ENCODE data around the gene NAALADL2. TPM values are rescaled to one million over a fixed set of nuclear protein-coding genes. Genes with fewer than 3 reads are reported as not detected.

Gene NAALADL2
- total and polyA plus RNA-seq, 2 of the 8 experiments (the other 6 are each of a cell fraction or from before 2014, with no cell fraction given): 0.12 to 0.22 TPM

- H4K5ac ChIP-seq (ENCODE audit: insufficient read length, low read depth, low read length): no peak overlapping the region
- H3K18ac ChIP-seq (ENCODE audit: extremely low read depth, low read length): no peak overlapping the region
- no peak overlapping the region for H3K9ac ChIP-seq (replicated peaks in 1 of 4; ENCODE audit: extremely low read depth in 1 of 4, low read depth in 3 of 4, low read length in 3 of 4)
- H2BK15ac ChIP-seq (ENCODE audit: low read length): no peak overlapping the region
- no peak overlapping the region for H2BK120ac ChIP-seq (replicated peaks; ENCODE audit: low read depth, low read length)
- H2BK5ac ChIP-seq (ENCODE audit: low read depth, low read length): no peak overlapping the region
- no peak overlapping the region for H3K4me2 ChIP-seq (ENCODE audit: insufficient read depth in 1 of 2, low read depth in 2 of 2, low read length in 2 of 2)
- no peak overlapping the region for H3K56ac ChIP-seq (replicated peaks; ENCODE audit: insufficient read length, low read depth, low read length)
- POLR2A ChIA-PET (ENCODE audit: partially characterized antibody): no interaction called here
- FAIRE-seq: no peak
- 88% methylated on average over 1 of the region's 1 CpG; no CpG with 5 or more reads in 1 of the 2 experiments for WGBS, 2 experiments (ENCODE audit: extremely low coverage in 1 of 2, insufficient coverage in 1 of 2, insufficient read length in 1 of 2, insufficient replicate concordance in 2 of 2, low coverage in 1 of 2, low lambda C conversion rate in 2 of 2, missing lambda C conversion rate in 1 of 2)
- H3K14ac ChIP-seq (ENCODE audit: insufficient read length): no peak overlapping the region
- no peak overlapping the region for H3K4ac ChIP-seq (replicated peaks; ENCODE audit: insufficient read length, low read depth, low read length)
- CTCF ChIA-PET (ENCODE audit: partially characterized antibody): no interaction called here
- H2BK12ac ChIP-seq (ENCODE audit: low read depth, low read length): no peak overlapping the region
- no peak overlapping the region for H4K91ac ChIP-seq (replicated peaks; ENCODE audit: insufficient read length, low read length)
- no peak overlapping the region for H2AK5ac ChIP-seq (ENCODE audit: low read depth, low read length)
- TF ChIP-seq RNF2 (IDR thresholded peaks at IDR 0.05; ENCODE audit: borderline replicate concordance, low read depth, low read length, missing control alignments, poor library complexity, severe bottlenecking) (no peak), SIN3A (conservative IDR thresholded peaks at IDR 0.05 in 1 of 2, IDR thresholded peaks at IDR 0.05 in 1 of 2; ENCODE audit: low read depth in 1 of 2, low read length in 2 of 2) (no peak), EGR1 (IDR thresholded peaks at IDR 0.05; ENCODE audit: borderline replicate concordance, low read depth, low read length) (no peak), JUN (IDR thresholded peaks at IDR 0.05; ENCODE audit: low read depth, low read length) (no peak), RBBP5 (IDR thresholded peaks at IDR 0.05; ENCODE audit: borderline replicate concordance, low read depth, low read length) (no peak), CTBP2 (IDR thresholded peaks at IDR 0.05; ENCODE audit: borderline replicate concordance, insufficient read depth, insufficient read length, low read length) (no peak)
- no peak for DNase-seq (ENCODE audit: low read depth in 1 of 2, low spot score in 2 of 2)
- H3K4me1 ChIP-seq (replicated peaks in 1 of 4; ENCODE audit: control insufficient read depth in 3 of 4, insufficient read depth in 4 of 4, low read length in 3 of 4): no peaks in the 10 kb centered on the region
- H4K20me1 ChIP-seq (replicated peaks in 1 of 2; ENCODE audit: control insufficient read depth in 1 of 2, insufficient read depth in 2 of 2, low read length in 2 of 2): no peaks in the 10 kb centered on the region
- no peak overlapping the region for H4K8ac ChIP-seq (ENCODE audit: extremely low read depth, insufficient read depth, low read length)
- H3K36me3 ChIP-seq (ENCODE audit: control insufficient read depth in 2 of 4, insufficient read depth in 4 of 4, low read length in 3 of 4): no peaks in the 10 kb centered on the region
- no peaks in the 10 kb centered on the region for H3K9me3 ChIP-seq (ENCODE audit: insufficient read depth in 2 of 2, low read depth in 1 of 2, low read length in 1 of 2)
- H3K79me1 ChIP-seq (ENCODE audit: low read depth, low read length): no peaks in the 10 kb centered on the region
- no peak overlapping the region for H3K4me3 ChIP-seq (ENCODE audit: extremely low read depth in 1 of 4, insufficient read depth in 2 of 4, low read depth in 3 of 4, low read length in 4 of 4)
- no peak overlapping the region for H2AFZ ChIP-seq (ENCODE audit: low read length)
- no peak overlapping the region for H3K23ac ChIP-seq (ENCODE audit: insufficient read length)
- no peaks in the 10 kb centered on the region for H3K23me2 ChIP-seq (ENCODE audit: low read depth, low read length)
- H3K27ac ChIP-seq (ENCODE audit: low read depth, low read length): no peak overlapping the region
- H3K27me3 ChIP-seq (replicated peaks in 1 of 4; ENCODE audit: control insufficient read depth in 3 of 4, extremely low read depth in 1 of 4, insufficient read depth in 3 of 4, low read length in 3 of 4): no peaks in the 10 kb centered on the region
- no peak overlapping the region for H2BK20ac ChIP-seq (ENCODE audit: low read length)
- no peaks in the 10 kb centered on the region for H3K79me2 ChIP-seq (ENCODE audit: control insufficient read depth in 1 of 2, insufficient read depth in 2 of 2, low read length in 2 of 2)
Measured at GRCh38 chr3:175601521-175601920, 742.4 kb downstream of the NAALADL2 start.
